Measurements from ENCODE around the gene POLR2E.

DNA sequence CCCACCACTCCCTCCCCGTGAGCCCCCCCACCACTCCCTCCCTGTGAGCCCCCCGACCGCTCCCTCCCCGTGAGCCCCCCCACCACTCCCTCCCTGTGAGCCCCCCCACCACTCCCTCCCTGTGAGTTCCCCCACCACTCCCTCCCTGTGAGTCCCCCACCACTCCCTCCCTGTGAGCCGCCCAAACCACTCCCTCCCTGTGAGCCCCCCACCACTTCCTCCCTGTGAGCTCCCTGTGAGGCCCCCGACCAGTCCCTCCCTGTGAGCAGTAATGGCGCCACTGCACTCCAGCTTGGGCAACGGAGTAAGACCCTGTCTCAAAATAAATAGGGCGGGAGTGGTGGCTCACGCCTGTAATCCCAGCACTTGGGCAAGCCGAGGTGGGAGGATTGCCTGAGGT is 45.4 kb downstream of the POLR2E start:
- TF ChIP-seq CTCF (IDR thresholded peaks at IDR 0.05) = no peak
- TF ChIP-seq POLR2A (IDR thresholded peaks at IDR 0.05) = no peak

All from body of pancreas (tissue), 4 donors.